HepG2 (cell line): Measurements from ENCODE around the gene TPR.

Experiments
- CTCF ChIP-seq: sonication (generic); formaldehyde crosslinking; IDR thresholded peaks from 2 replicates; pipeline ENCODE4 v1.5.0; 2020; ENCODE audit warnings: mild to moderate bottlenecking, missing genetic modification reagents, moderate library complexity
- HMGXB4 ChIP-seq, 2 experiments: sonication (generic) in 1 of 2; formaldehyde crosslinking in 1 of 2; IDR thresholded peaks; 2 replicates each; pipeline versions ENCODE4 v1.4.0 to v1.6.1; 2018 to 2020; ENCODE audit warnings: missing genetic modification reagents in 2 of 2, borderline replicate concordance in 1 of 2, low read depth in 1 of 2, mild to moderate bottlenecking in 1 of 2, missing biosample characterization in 1 of 2
- POLR2A ChIP-seq, 2 experiments: IDR thresholded peaks; 2 replicates each; pipeline ENCODE4 v1.6.1; 2011; ENCODE audit warnings: low read depth in 2 of 2, low read length in 2 of 2, mild to moderate bottlenecking in 1 of 2, moderate library complexity in 1 of 2; ENCODE audit not compliant: insufficient read depth in 1 of 2
- RAD21 ChIP-seq: fragments of 450-650 bp; formaldehyde crosslinking; IDR thresholded peaks from 2 replicates; pipeline ENCODE4 v1.5.0; 2020; ENCODE audit warnings: mild to moderate bottlenecking
- RBM39 ChIP-seq: fragments of 200-400 bp; formaldehyde crosslinking; IDR thresholded peaks from one replicate; pipeline ENCODE4 v1.6.1; 2018; ENCODE audit warnings: antibody characterized with exemption, mild to moderate bottlenecking, low read depth, low read length; ENCODE audit not compliant: poor library complexity, severe bottlenecking
- RXRB ChIP-seq: IDR thresholded peaks from 2 replicates; pipeline ENCODE4 v1.6.1; 2016; ENCODE audit warnings: borderline replicate concordance, missing genetic modification reagents, missing compliant biosample characterization
- TCF7L2 ChIP-seq: IDR thresholded peaks from 2 replicates; pipeline ENCODE4 v1.6.1; 2011; ENCODE audit warnings: mild to moderate bottlenecking, low read depth, low read length, moderate library complexity
- XRCC5 ChIP-seq: fragments of 200-400 bp; formaldehyde crosslinking; optimal IDR thresholded peaks from 2 replicates; pipeline ENCODE3; 2017; ENCODE audit warnings: mild to moderate bottlenecking, low read length
- ZBTB7A ChIP-seq: sonication (generic); formaldehyde crosslinking; IDR thresholded peaks from 2 replicates; pipeline ENCODE4 v1.8.0; 2022; ENCODE audit warnings: mild to moderate bottlenecking, missing genetic modification reagents

- TF ChIP-seq RXRB (no peak), CTCF (CRISPR knock-in tag) (no peak), RAD21 (CRISPR knock-in tag) (no peak), RBM39 (no peak), TCF7L2 (no peak), ZBTB7A (CRISPR knock-in tag) (no peak), POLR2A (IDR thresholded peaks at IDR 0.05; ENCODE audit: insufficient read depth in 1 of 2, low read depth in 2 of 2, low read length in 2 of 2) (no peak), XRCC5 (no peak), HMGXB4 (CRISPR knock-in tag; IDR thresholded peaks at IDR 0.05; ENCODE audit: borderline replicate concordance in 1 of 2, low read depth in 1 of 2) (no peak)
Measured at GRCh38 chr1:186300056-186300455, 75.0 kb downstream of the TPR start.
